Bronchial epithelial cell (primary cell): ENCODE measurements around the gene DLEC1. TPM values are rescaled to one million over a fixed set of nuclear protein-coding genes. Genes with fewer than 3 reads are reported as not detected.

Experiments
- DNase-seq: peaks from one replicate; pipeline ENCODE4 v3.0.0-alpha.2; 2010; ENCODE audit warnings: low read depth
- FAIRE-seq: peaks from 2 replicates; lab custom pipeline; 2011; peaks lifted over from hg19 to GRCh38; lab: Jason Lieb, UNC
- H3K27me3 ChIP-seq: 2 replicates; pipeline ENCODE4 v1.5.1; 2011; ENCODE audit warnings: low read length; ENCODE audit not compliant: control insufficient read depth, insufficient read depth
- H3K36me3 ChIP-seq: 2 replicates; pipeline ENCODE4 v1.5.1; 2011; ENCODE audit warnings: low read length; ENCODE audit not compliant: control insufficient read depth, insufficient read depth
- H3K4me3 ChIP-seq: 2 replicates; pipeline ENCODE4 v1.5.1; 2011; ENCODE audit warnings: mild to moderate bottlenecking, low read depth, low read length, control low read depth
- total RNA-seq: library from RNA; depleted of rRNA; stranded (reverse); fragments of >200 nt; gene quantifications from 2 replicates; pipeline ENCODE4 v1.2.1, GENCODE V29; 2014
- TF ChIP-seq, protein P1 (sequence below): IDR thresholded peaks from 2 replicates; pipeline ENCODE4 v1.5.1; 2011; ENCODE audit warnings: mild to moderate bottlenecking, moderate library complexity, low read length, control low read depth, inconsistent platforms; ENCODE audit not compliant: insufficient read depth, severe bottlenecking

The DLEC1 gene
- total RNA-seq, 1 donor from 2014 or later = 0.26 TPM

DNA sequence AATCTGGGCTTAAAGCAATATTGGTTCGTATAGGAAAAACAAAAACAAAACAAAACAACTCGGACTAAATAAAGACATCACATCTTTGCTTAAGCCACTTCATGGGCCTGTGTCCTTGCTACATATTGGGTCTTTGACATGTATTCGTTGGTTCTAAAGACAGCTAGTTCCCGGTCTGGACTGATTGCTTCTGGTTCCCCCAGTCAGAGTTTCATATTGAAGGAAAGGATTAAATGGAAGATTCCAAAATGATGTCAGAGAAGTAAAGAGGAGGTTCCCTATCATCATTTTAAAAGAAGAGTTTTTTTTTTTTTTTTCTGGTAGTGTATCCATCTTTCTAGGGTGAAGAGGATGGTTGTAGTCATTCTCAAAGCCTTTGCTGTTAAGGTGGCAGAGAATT, 128.6 kb downstream of the DLEC1 start:
- H3K36me3 ChIP-seq = no peaks in the 10 kb centered on the region
- no peak for DNase-seq
- FAIRE-seq = no peak
- TF ChIP-seq, protein P1, sequence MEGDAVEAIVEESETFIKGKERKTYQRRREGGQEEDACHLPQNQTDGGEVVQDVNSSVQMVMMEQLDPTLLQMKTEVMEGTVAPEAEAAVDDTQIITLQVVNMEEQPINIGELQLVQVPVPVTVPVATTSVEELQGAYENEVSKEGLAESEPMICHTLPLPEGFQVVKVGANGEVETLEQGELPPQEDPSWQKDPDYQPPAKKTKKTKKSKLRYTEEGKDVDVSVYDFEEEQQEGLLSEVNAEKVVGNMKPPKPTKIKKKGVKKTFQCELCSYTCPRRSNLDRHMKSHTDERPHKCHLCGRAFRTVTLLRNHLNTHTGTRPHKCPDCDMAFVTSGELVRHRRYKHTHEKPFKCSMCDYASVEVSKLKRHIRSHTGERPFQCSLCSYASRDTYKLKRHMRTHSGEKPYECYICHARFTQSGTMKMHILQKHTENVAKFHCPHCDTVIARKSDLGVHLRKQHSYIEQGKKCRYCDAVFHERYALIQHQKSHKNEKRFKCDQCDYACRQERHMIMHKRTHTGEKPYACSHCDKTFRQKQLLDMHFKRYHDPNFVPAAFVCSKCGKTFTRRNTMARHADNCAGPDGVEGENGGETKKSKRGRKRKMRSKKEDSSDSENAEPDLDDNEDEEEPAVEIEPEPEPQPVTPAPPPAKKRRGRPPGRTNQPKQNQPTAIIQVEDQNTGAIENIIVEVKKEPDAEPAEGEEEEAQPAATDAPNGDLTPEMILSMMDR = no peak
- H3K27me3 ChIP-seq = no peaks in the 10 kb centered on the region
- no peak overlapping the region for H3K4me3 ChIP-seq

DNA sequence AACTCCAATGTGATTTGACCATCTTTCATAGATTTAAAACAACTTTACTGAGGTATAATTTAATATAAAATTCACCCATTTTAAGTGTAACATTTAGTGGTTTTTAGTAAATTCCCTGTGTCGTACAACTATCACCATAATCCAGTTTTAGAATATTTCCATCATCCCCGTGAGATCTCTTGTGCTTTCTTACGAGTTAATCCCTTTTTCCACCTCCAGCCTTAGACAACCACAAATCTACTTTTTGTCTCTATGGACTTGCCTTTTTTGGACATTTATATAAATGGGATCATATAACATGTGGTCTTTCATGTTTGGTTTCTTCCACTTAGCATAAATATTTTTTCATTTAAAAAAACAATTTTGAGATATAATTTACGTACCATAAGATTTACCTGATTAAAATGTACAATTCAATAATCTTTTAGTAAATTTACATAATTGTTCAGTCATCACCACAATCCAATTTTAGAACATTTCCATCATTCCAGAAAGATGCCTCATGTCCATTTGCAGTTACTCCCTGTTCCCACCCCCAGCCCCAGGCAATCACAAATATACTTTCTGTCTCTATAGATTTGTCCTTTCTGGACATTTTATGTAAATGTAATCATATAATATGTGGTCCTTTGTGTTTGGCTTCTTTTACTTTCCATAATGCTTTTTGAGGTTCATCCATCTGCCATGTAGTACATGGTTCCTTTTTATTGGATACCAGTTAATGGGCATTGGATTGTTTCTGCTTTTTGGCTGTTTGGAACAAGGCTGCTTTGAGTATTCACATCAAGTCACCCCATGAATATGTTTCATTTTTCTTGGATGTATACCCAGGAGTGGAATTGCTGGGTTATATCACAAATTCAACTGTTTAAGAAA, 129.4 kb downstream of the DLEC1 start:
- Histone ChIP-seq H3K36me3 (no peaks in the 10 kb centered on the region), H3K4me3 (no peak overlapping the region), H3K27me3 (no peaks in the 10 kb centered on the region)
- peak; percentile 82 for DNase-seq
- TF ChIP-seq, protein P1 = no peak
- FAIRE-seq = no peak

DNA sequence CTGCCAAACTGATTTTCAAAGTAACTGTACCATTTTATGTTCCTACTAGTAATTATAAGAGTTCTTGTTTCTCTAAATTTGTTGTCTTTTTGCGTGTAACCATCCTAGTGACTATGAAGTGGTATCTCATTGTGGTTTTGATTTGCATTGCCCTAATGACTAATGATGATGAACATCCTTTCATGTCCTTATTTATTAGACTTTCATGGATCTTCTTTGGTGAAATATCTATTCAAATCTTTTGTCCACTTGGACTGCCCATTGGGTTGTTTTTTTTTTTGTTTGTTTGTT, 130.0 kb downstream of the DLEC1 start:
- no peak for FAIRE-seq

DNA sequence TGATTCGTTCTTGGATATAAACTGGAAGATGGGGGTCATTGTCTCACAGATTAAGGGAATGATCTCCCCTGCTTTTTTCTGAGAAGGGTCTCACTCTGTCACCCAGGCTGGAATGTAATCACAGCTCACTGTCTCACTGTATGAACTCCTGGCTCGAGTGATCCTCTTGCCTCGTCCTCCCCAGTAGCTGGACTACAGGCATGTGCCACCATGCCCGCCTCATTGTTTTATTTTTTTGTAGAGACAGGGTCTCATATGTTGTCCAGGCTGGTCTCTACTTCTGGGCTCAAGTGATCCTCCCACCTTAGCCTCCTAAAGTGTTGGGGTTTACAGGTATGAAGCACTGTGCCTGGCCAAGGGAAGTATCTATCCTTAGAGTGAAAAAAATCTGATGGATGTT, 131.7 kb downstream of the DLEC1 start:
- TF ChIP-seq, protein P1 = no peak
- no peak for FAIRE-seq
- no peak overlapping the region for H3K4me3 ChIP-seq
- DNase-seq = no peak
- no peaks in the 10 kb centered on the region for H3K27me3 ChIP-seq
- H3K36me3 ChIP-seq = no peaks in the 10 kb centered on the region

More for the DNA sequence above, 130.0 kb downstream of the DLEC1 start:
- no peaks in the 10 kb centered on the region for H3K27me3 ChIP-seq
- TF ChIP-seq, protein P1 = no peak
- no peak overlapping the region for H3K4me3 ChIP-seq
- H3K36me3 ChIP-seq = no peaks in the 10 kb centered on the region
- peak; percentile 76 for DNase-seq

DNA sequence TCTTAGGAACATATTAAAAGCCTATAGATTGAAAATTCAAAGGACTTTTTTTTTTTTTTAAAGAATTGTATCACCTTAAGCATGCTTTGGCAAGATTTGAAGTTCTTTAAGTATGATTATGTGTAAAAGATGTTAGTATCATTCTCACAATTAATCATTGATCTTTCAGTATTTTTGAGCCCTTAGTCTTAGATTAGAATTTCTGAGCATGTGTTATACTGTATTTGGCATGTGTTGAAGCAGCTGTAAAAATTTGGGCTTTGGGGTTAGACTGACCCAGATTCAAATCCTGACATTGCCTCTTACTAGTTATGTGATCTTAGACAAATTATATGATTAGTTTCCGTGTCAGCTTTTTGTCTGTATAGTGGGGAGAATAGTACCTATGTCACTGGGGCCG, 132.6 kb downstream of the DLEC1 start:
- no peak overlapping the region for H3K4me3 ChIP-seq
- no peaks in the 10 kb centered on the region for H3K27me3 ChIP-seq
- DNase-seq = no peak
- no peaks in the 10 kb centered on the region for H3K36me3 ChIP-seq
- FAIRE-seq = no peak
- TF ChIP-seq, protein P1 = no peak

Other genes with a start within 250 kb of the DLEC1 start
- gene CTDSPL, start 177.3 kb upstream of the DLEC1 start, total RNA-seq = 50.4 and 80.6 TPM in 2 replicates
- gene VILL, start 48.4 kb upstream of the DLEC1 start, total RNA-seq = 121 and 171 TPM in 2 replicates
- 24.2 and 45.7 TPM in 2 replicates for gene PLCD1, start 9.6 kb upstream of the DLEC1 start, total RNA-seq
- 54.2 and 82.2 TPM in 2 replicates for gene ACAA1, start 97.9 kb downstream of the DLEC1 start, total RNA-seq
- 14.7 and 21.5 TPM in 2 replicates for gene MYD88, start 99.5 kb downstream of the DLEC1 start, total RNA-seq
- gene OXSR1, start 126.3 kb downstream of the DLEC1 start, total RNA-seq = 95.3 and 121 TPM in 2 replicates
- gene SLC22A13, start 226.6 kb downstream of the DLEC1 start, total RNA-seq = 0.77 and 0.79 TPM in 2 replicates
- 0.26 and 0.64 TPM in 2 replicates for gene SLC22A14, start 243.1 kb downstream of the DLEC1 start, total RNA-seq